ENCODE data around the gene TBC1D22A. TPM values are rescaled to one million over a fixed set of nuclear protein-coding genes. Genes with fewer than 3 reads are reported as not detected.

TBC1D22A gene
- total RNA-seq, 1 experiment from 2014 or later = 20.9 TPM

- H2AFZ ChIP-seq (ENCODE audit: low read depth, low read length, poor library complexity, severe bottlenecking) = no peak overlapping the region
- peak overlapping the region; percentile 72 for H3K4me2 ChIP-seq (ENCODE audit: low read length)
- H3K79me2 ChIP-seq (ENCODE audit: insufficient read depth, low read length) = no peaks in the 10 kb centered on the region
- H3K4me1 ChIP-seq (ENCODE audit: control insufficient read depth in 1 of 2, insufficient read depth in 2 of 2, low read length in 2 of 2) = peaks cover 16 to 41% of the 10 kb centered on the region in 2 experiments
- peaks cover 6 to 10% of the 10 kb centered on the region in 2 experiments; a peak in 1 of 4 replicates for H3K9me3 ChIP-seq (ENCODE audit: control insufficient read depth in 1 of 2, insufficient read depth in 1 of 2, low read depth in 1 of 2, low read length in 2 of 2)
- TF ChIP-seq FOSL1 (IDR thresholded peaks at IDR 0.05; ENCODE audit: low read depth) (no peak), REST (IDR thresholded peaks at IDR 0.05; ENCODE audit: low read depth) (no peak), POLR2A (IDR thresholded peaks at IDR 0.05; ENCODE audit: borderline replicate concordance, extremely low read depth, insufficient read depth, insufficient read length) (no peak), ZNF274 (IDR thresholded peaks at IDR 0.05; ENCODE audit: low read depth, low read length) (no peak)
- ChIA-PET RAD21 (ENCODE audit: low non-redundant PET in 1 of 2, low total read pairs in 2 of 2, uncharacterized antibody in 2 of 2, unreplicated experiment in 2 of 2) (no interaction called here), CTCF (no interaction called here), POLR2A (interaction anchor here (1.5 kb wide), 1 partner anchor 10 kb away, joined by 10 read pairs; the partner anchor contains the start of gene TBC1D22A)
- H3K9me2 ChIP-seq (ENCODE audit: insufficient read depth) = no peaks in the 10 kb centered on the region
- no peak for ATAC-seq
- intact Hi-C loops (cut with micrococcal nuclease) = no loop called here
- H3K27ac ChIP-seq (ENCODE audit: low read depth, low read length) = peak overlapping the region; percentile 88
- H4K20me1 ChIP-seq (ENCODE audit: insufficient read depth) = no peaks in the 10 kb centered on the region
- no peaks in the 10 kb centered on the region for H3K27me3 ChIP-seq (ENCODE audit: insufficient read depth, low read length)
- BruUV-seq (replicated peaks) = no TSS peak
- H3K36me3 ChIP-seq (ENCODE audit: control insufficient read depth in 1 of 2, insufficient read depth in 2 of 2, low read length in 2 of 2) = no peaks in the 10 kb centered on the region
- no peak for DNase-seq (ENCODE audit: low read depth, low spot score)
- H3K4me3 ChIP-seq (replicated peaks in 1 of 2; ENCODE audit: low read depth in 1 of 2, low read length in 2 of 2) = peak overlapping the region in 1 of 2 experiments; percentile 32; a peak in 2 of 4 replicates
- peak overlapping the region; percentile 52 for H3K9ac ChIP-seq (ENCODE audit: low read length)
Measured at GRCh38 chr22:46753360-46753759, 9.1 kb upstream of the TBC1D22A start.

- no peak for ATAC-seq
- ChIA-PET RAD21 (ENCODE audit: low non-redundant PET in 1 of 2, low total read pairs in 2 of 2, uncharacterized antibody in 2 of 2, unreplicated experiment in 2 of 2) (no interaction called here), POLR2A (interaction anchor here (1.5 kb wide), 1 partner anchor 9 kb away, joined by 10 read pairs; the partner anchor contains the start of gene TBC1D22A), CTCF (interaction anchor here (1.2 to 1.6 kb wide), 2 partner anchors 14 to 190 kb away, joined by 3 to 7 read pairs; no protein-coding TSS in a partner anchor)
- Histone ChIP-seq H3K4me2 (ENCODE audit: low read length) (peak overlapping the region; percentile 72), H4K20me1 (ENCODE audit: insufficient read depth) (no peaks in the 10 kb centered on the region), H3K9me2 (ENCODE audit: insufficient read depth) (no peaks in the 10 kb centered on the region), H3K79me2 (ENCODE audit: insufficient read depth, low read length) (no peaks in the 10 kb centered on the region), H3K27me3 (ENCODE audit: insufficient read depth, low read length) (no peaks in the 10 kb centered on the region), H3K4me3 (replicated peaks in 1 of 2; ENCODE audit: low read depth in 1 of 2, low read length in 2 of 2) (peak overlapping the region; percentile 19 to 32), H3K27ac (ENCODE audit: low read depth, low read length) (peak overlapping the region; percentile 88), H3K36me3 (ENCODE audit: control insufficient read depth in 1 of 2, insufficient read depth in 2 of 2, low read length in 2 of 2) (no peaks in the 10 kb centered on the region), H2AFZ (ENCODE audit: low read depth, low read length, poor library complexity, severe bottlenecking) (no peak overlapping the region), H3K9me3 (ENCODE audit: control insufficient read depth in 1 of 2, insufficient read depth in 1 of 2, low read depth in 1 of 2, low read length in 2 of 2) (peaks cover 6 to 10% of the 10 kb centered on the region in 2 experiments; a peak in 1 of 4 replicates), H3K4me1 (ENCODE audit: control insufficient read depth in 1 of 2, insufficient read depth in 2 of 2, low read length in 2 of 2) (peaks cover 16 to 45% of the 10 kb centered on the region in 2 experiments), H3K9ac (ENCODE audit: low read length) (peak overlapping the region; percentile 52)
- TF ChIP-seq EZH2 (IDR thresholded peaks at IDR 0.05) = no peak
- TF ChIP-seq ZNF274 (IDR thresholded peaks at IDR 0.05; ENCODE audit: low read depth, low read length) = no peak
- DNase-seq (ENCODE audit: low read depth, low spot score) = no peak
- BruUV-seq (replicated peaks) = no TSS peak
- intact Hi-C loops (cut with micrococcal nuclease) = loop anchor here (1.0 kb wide), 1 partner anchor 15 kb away; the partner anchor contains the start of gene CERK
Measured at GRCh38 chr22:46753761-46754109, 8.7 kb upstream of the TBC1D22A start.
